ENCODE data around the gene BCL10. TPM values are rescaled to one million over a fixed set of nuclear protein-coding genes. Genes with fewer than 3 reads are reported as not detected.

BCL10 gene
- 10 to 100 TPM; 31.4 to 36.2 TPM for total RNA-seq
- 10 to 100 TPM; 11.6 to 18.7 (median 15.5) TPM for polyA plus RNA-seq
- 38.0 to 60.0 (median 44.2) reads per million in 6 experiments for total RNA-seq

- H3K4me3 Mint-ChIP-seq = peak within 1 kb of the TSS; percentile 81 to 95 (median 90)
- H3K27ac Mint-ChIP-seq = peak within 1 kb of the TSS; percentile 77 to 97 (median 96)
- peaks cover 0 to 18% (median 0%) of the 10 kb centered on the region in 3 donors for H3K36me3 Mint-ChIP-seq
- H3K9me3 Mint-ChIP-seq = no peaks in the 10 kb centered on the region
- ATAC-seq (peak; percentile 95 to 97), DNase-seq (peak; percentile 94 to 98 (median 97))
- peaks cover 34 to 65% (median 44%) of the 10 kb centered on the region in 4 donors for H3K4me1 Mint-ChIP-seq
- POLR2A ChIA-PET = interaction anchor here (0.6 to 3.7 kb wide), 15 partner anchors 13 to 1638 kb away, joined by 3 to 48 read pairs (median 5); partner anchors contain the start of genes C1orf52, GNG5, HS2ST1 and SAMD13
- H3K27me3 Mint-ChIP-seq = no peaks in the 10 kb centered on the region
These were observed at the start of gene BCL10 for GRCh38 chr1:85276215-85276977. TSS of gene BCL10 (minus strand) at chr1:85276632. CDS start at chr1:85276352, 280 bp downstream.

- ATAC-seq = no peak
- peaks cover 0 to 9% (median under 1%) of the 10 kb centered on the region in 4 donors for H3K4me1 Mint-ChIP-seq
- H3K36me3 Mint-ChIP-seq = peaks cover 0 to 2% (median 0%) of the 10 kb centered on the region in 3 donors
- POLR2A ChIA-PET = no interaction called here
- no peaks in the 10 kb centered on the region for H3K9me3 Mint-ChIP-seq
- H3K27me3 Mint-ChIP-seq = peaks cover 0 to 20% (median 9%) of the 10 kb centered on the region in 5 donors
- H3K4me3 Mint-ChIP-seq = no peak overlapping the region
- H3K27ac Mint-ChIP-seq = no peak overlapping the region
- DNase-seq = no peak
These were observed 49.5 kb upstream of the BCL10 start for GRCh38 chr1:85325920-85326319.

- peaks cover 9 to 21% (median 19%) of the 10 kb centered on the region in 5 donors for H3K27me3 Mint-ChIP-seq
- no peak overlapping the region for H3K27ac Mint-ChIP-seq
- POLR2A ChIA-PET = no interaction called here
- H3K9me3 Mint-ChIP-seq = no peaks in the 10 kb centered on the region
- no peak for DNase-seq
- peaks cover 0 to 1% (median 0%) of the 10 kb centered on the region in 4 donors for H3K4me1 Mint-ChIP-seq
- ATAC-seq = no peak
- no peak overlapping the region for H3K4me3 Mint-ChIP-seq
- H3K36me3 Mint-ChIP-seq = no peaks in the 10 kb centered on the region
These were observed 47.3 kb upstream of the BCL10 start for GRCh38 chr1:85323770-85324169.

- Mint-ChIP-seq H3K9me3 (no peaks in the 10 kb centered on the region), H3K27me3 (peaks cover 12 to 30% (median 19%) of the 10 kb centered on the region in 5 donors), H3K4me1 (no peaks in the 10 kb centered on the region), H3K4me3 (no peak overlapping the region), H3K36me3 (no peaks in the 10 kb centered on the region), H3K27ac (no peak overlapping the region)
- POLR2A ChIA-PET = no interaction called here
- no peak for DNase-seq
- ATAC-seq = no peak
These were observed 46.2 kb upstream of the BCL10 start for GRCh38 chr1:85322655-85323054.

GRCh38 chr1:85321237-85321964, 45.0 kb upstream of the BCL10 start:
- Mint-ChIP-seq H3K4me1 (no peaks in the 10 kb centered on the region), H3K9me3 (no peaks in the 10 kb centered on the region), H3K4me3 (no peak overlapping the region), H3K36me3 (no peaks in the 10 kb centered on the region), H3K27ac (peak overlapping the region in 1 of 10 donors; percentile 79), H3K27me3 (peaks cover 16 to 41% (median 24%) of the 10 kb centered on the region in 5 donors)
- no peak for ATAC-seq
- POLR2A ChIA-PET = no interaction called here
- DNase-seq = no peak

- H3K9me3 Mint-ChIP-seq = no peaks in the 10 kb centered on the region
- ATAC-seq (no peak), DNase-seq (no peak)
- no peak overlapping the region for H3K4me3 Mint-ChIP-seq
- H3K36me3 Mint-ChIP-seq = no peaks in the 10 kb centered on the region
- POLR2A ChIA-PET = no interaction called here
- peaks cover 16 to 44% (median 24%) of the 10 kb centered on the region in 5 donors for H3K27me3 Mint-ChIP-seq
- H3K27ac Mint-ChIP-seq = no peak overlapping the region
- H3K4me1 Mint-ChIP-seq = no peaks in the 10 kb centered on the region
These were observed 44.1 kb upstream of the BCL10 start for GRCh38 chr1:85320371-85321131.

- Mint-ChIP-seq H3K27me3 (peaks cover 16 to 44% (median 24%) of the 10 kb centered on the region in 5 donors), H3K4me1 (no peaks in the 10 kb centered on the region), H3K4me3 (no peak overlapping the region), H3K9me3 (no peaks in the 10 kb centered on the region), H3K36me3 (no peaks in the 10 kb centered on the region), H3K27ac (no peak overlapping the region)
- no peak for ATAC-seq
- no peak for DNase-seq
- POLR2A ChIA-PET = no interaction called here
These were observed 43.5 kb upstream of the BCL10 start for GRCh38 chr1:85319931-85320330.

GRCh38 chr1:85319491-85319890, 43.1 kb upstream of the BCL10 start:
- no peak for ATAC-seq
- POLR2A ChIA-PET = no interaction called here
- Mint-ChIP-seq H3K9me3 (no peaks in the 10 kb centered on the region), H3K27ac (no peak overlapping the region), H3K27me3 (peaks cover 17 to 48% (median 27%) of the 10 kb centered on the region in 5 donors), H3K4me3 (no peak overlapping the region), H3K36me3 (no peaks in the 10 kb centered on the region), H3K4me1 (no peaks in the 10 kb centered on the region)
- DNase-seq = no peak

GRCh38 chr1:85318217-85318616, 41.8 kb upstream of the BCL10 start:
- DNase-seq = no peak
- no peak overlapping the region for H3K27ac Mint-ChIP-seq
- no peaks in the 10 kb centered on the region for H3K9me3 Mint-ChIP-seq
- H3K4me1 Mint-ChIP-seq = no peaks in the 10 kb centered on the region
- H3K36me3 Mint-ChIP-seq = no peaks in the 10 kb centered on the region
- H3K4me3 Mint-ChIP-seq = no peak overlapping the region
- POLR2A ChIA-PET = no interaction called here
- ATAC-seq = no peak
- H3K27me3 Mint-ChIP-seq = peaks cover 20 to 53% (median 36%) of the 10 kb centered on the region in 5 donors

- no peaks in the 10 kb centered on the region for H3K9me3 Mint-ChIP-seq
- no peaks in the 10 kb centered on the region for H3K36me3 Mint-ChIP-seq
- H3K4me3 Mint-ChIP-seq = no peak overlapping the region
- peaks cover 23 to 59% (median 42%) of the 10 kb centered on the region in 5 donors for H3K27me3 Mint-ChIP-seq
- POLR2A ChIA-PET = no interaction called here
- H3K27ac Mint-ChIP-seq = no peak overlapping the region
- H3K4me1 Mint-ChIP-seq = no peaks in the 10 kb centered on the region
- ATAC-seq = no peak
- DNase-seq = no peak
These were observed 41.1 kb upstream of the BCL10 start for GRCh38 chr1:85317560-85317959.

GRCh38 chr1:85316321-85316720, 39.9 kb upstream of the BCL10 start:
- ATAC-seq (no peak), DNase-seq (no peak)
- peaks cover 26 to 59% (median 48%) of the 10 kb centered on the region in 5 donors for H3K27me3 Mint-ChIP-seq
- no peaks in the 10 kb centered on the region for H3K36me3 Mint-ChIP-seq
- H3K4me1 Mint-ChIP-seq = no peaks in the 10 kb centered on the region
- no peaks in the 10 kb centered on the region for H3K9me3 Mint-ChIP-seq
- no peak overlapping the region for H3K4me3 Mint-ChIP-seq
- POLR2A ChIA-PET = no interaction called here
- no peak overlapping the region for H3K27ac Mint-ChIP-seq

GRCh38 chr1:85315789-85316188, 39.4 kb upstream of the BCL10 start:
- no peak overlapping the region for H3K4me3 Mint-ChIP-seq
- no peaks in the 10 kb centered on the region for H3K9me3 Mint-ChIP-seq
- H3K36me3 Mint-ChIP-seq = no peaks in the 10 kb centered on the region
- POLR2A ChIA-PET = no interaction called here
- no peak for DNase-seq
- H3K27me3 Mint-ChIP-seq = peaks cover 26 to 61% (median 50%) of the 10 kb centered on the region in 5 donors
- no peak for ATAC-seq
- H3K27ac Mint-ChIP-seq = no peak overlapping the region
- H3K4me1 Mint-ChIP-seq = no peaks in the 10 kb centered on the region

All from naive thymus-derived CD8-positive, alpha-beta T cell (primary cell).